HG03039 (cell line): Measurements from ENCODE around the gene S1PR3.

Experiments
- ATAC-seq: cut with Tn5 transposase; IDR thresholded peaks from one replicate; pipeline ENCODE4 v1.9.1; 2021; ENCODE audit warnings: mild to moderate bottlenecking, moderate library complexity; ENCODE audit not compliant: unreplicated experiment

Gene S1PR3

GRCh38 chr9:88968799-88969198 lies 22.5 kb upstream of the S1PR3 start:
- no peak for ATAC-seq

- ATAC-seq = no peak
These were observed 21.5 kb upstream of the S1PR3 start for GRCh38 chr9:88969646-88970373.

DNA sequence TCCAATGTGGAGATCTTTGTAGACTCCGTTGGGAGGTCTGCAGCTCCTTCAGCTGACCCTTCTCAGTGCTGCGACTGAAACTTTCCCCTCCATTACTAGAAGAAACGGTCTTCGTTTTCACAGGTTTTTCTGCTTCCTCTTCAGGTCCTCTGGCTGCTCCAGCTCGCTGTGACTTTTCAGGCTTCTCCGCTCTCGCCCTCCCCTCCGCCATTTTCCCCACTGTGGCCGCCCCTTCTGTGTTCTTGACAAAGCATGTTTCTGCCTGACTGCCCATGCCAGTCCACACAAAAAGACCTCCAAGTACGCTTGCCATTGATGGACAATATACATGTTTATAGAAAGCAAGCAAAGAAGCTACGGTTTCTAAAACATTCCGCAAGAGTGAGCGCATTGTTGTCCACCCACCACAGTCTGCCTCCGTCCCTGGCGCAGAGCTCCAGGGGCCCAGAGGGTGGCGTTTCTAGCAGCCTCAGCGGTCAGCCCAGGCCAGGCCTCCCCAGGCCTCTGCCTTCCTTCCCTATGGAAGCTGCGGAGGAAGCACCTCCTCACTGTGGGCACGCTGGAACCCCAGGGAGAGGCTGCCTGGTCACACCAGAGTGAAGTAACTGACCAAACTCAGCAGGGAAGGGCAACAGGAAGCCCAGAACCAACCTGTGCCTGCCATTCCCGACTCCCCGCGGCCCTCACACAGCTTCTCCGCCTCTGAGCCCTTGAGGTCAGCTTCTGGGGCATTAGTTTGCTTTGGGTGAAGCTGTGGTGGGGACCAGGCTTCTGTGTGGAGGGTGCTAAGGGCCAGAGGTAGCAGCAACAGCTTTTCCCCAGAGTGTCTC lies 19.9 kb upstream of the S1PR3 start:
- ATAC-seq = no peak

- no peak for ATAC-seq
These were observed 18.9 kb upstream of the S1PR3 start for GRCh38 chr9:88972401-88972800.

DNA sequence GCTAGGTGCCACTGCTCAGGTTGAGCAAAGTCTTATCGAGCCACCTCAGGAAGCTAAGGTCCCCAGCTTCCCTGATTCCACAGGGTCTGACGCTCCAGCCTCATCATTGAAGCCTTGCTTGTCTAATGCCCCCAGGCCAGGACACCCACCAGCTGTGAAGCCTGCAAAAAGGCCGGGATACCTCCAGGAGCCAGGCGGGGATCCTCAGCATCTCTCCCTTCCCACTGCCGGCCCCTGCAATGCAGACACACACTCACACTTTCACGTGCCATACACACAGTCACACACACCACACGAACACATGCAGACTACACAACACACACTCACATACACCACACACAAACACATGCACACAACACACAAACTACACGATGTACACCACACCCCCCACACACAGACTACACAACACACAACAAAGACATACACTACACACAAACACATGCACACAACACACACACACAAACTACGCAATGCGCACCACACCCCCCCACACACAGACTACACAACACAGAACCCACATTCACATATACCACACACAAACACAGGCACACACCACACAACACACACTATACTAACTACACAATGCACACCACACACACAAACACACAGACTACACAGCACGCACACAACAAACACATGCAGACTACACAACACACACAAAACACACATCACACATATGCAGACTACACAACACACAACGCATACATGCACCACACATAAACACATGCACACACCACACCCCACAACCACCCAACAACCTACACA lies 17.8 kb upstream of the S1PR3 start:
- ATAC-seq = no peak

- no peak for ATAC-seq
These were observed 16.6 kb upstream of the S1PR3 start for GRCh38 chr9:88974641-88975040.

DNA sequence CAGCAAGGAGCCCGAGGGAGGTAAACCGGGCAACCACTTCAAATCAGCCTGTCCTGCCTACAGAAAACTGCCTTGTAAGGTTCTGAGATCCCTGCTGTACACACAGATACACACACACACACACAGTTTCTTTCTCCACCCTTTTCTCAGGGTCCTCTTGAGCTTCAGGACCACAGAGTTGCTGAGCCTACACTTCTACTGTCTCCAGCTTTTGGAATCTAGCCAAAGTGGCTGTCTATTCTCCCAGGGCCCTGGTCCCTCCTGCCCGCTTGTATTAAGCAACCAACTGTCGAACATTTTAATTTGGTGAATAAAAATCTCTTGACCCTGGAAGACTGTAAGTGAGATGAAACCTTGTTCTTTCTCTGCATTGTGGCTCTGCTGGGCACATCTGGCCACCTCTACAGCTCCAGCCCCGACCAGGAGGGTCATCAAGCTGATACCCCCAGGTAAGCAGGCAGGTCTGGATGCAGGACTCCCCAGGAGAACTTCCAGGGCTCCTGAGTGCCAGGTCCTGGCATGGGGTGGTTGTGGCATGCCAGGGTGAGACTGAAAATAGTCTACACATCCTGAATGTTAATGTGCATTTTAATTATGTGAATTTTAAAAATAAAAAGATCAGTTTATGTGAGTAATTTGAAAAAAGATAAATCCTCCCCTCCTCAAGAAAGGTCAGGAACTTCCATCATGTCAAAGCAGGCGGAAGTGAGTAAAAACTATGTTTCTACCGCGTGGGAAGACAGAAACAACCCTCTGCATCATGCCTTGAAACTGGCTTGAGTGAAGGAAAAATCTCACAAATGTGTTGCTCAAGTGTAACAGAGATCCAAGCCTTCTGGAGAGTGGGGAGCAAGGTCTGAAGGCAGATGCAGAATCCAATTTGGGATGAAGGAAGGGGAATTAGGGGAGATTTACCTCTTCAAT lies 15.0 kb upstream of the S1PR3 start:
- ATAC-seq = no peak

GRCh38 chr9:88976890-88977257 lies 14.4 kb upstream of the S1PR3 start:
- no peak for ATAC-seq

GRCh38 chr9:88978034-88978433 lies 13.2 kb upstream of the S1PR3 start:
- ATAC-seq = no peak

- ATAC-seq = no peak
These were observed 12.2 kb upstream of the S1PR3 start for GRCh38 chr9:88979021-88979420.

- no peak for ATAC-seq
These were observed 11.5 kb upstream of the S1PR3 start for GRCh38 chr9:88979791-88980190.

DNA sequence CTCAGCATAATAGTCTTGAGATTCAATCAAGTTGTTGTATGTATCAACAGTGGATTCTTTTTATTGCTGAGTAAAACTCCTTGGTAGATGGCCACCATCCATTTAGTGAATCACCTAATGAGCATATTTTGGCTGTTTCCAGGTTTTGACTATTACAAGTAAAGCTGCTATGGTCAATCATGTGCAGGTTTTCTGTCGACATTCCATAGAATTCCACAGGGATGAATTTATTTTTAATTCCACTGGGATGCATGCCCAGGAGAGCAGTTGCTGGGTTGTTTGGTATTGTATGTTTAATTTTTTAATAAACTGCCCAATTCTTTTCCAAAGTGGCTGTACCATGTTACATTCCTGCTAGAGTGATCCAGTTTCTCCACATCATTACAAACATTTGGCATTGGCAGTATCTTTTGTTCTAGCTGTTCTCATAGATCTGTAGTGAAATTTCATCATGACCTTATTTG lies 10.5 kb upstream of the S1PR3 start:
- ATAC-seq = no peak

DNA sequence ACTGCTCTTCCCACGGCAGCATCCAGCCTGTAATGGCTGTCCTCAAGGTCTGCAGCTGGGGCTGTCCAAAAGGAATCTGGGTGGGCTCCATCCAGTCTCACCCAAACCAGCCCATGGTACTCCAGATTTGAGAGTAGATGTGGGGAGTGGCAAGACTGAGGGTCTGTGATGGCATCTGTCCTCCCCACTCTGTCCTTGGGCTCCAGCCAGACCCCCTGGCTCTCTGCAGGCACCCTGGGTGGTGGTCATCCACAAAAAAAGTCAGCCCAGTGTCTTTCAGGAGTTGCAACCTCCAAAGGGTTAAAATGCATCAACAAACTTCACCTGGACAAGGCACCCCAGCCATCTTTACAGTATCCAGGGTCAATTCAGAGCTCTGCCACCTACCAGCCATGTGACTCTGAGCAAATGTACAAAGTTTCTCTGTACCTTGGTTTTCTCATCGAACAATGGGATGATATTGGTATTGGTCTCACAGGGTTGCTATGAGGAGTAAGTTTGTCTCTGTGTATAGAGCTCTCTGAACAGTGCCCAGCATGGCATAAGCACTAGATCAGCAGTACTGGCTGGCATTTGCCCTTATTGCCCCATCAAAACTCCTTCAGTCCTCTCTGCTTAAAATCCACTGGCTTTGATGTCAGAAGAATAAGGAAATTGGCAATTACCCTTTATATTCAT lies 7.3 kb upstream of the S1PR3 start:
- ATAC-seq = no peak

DNA sequence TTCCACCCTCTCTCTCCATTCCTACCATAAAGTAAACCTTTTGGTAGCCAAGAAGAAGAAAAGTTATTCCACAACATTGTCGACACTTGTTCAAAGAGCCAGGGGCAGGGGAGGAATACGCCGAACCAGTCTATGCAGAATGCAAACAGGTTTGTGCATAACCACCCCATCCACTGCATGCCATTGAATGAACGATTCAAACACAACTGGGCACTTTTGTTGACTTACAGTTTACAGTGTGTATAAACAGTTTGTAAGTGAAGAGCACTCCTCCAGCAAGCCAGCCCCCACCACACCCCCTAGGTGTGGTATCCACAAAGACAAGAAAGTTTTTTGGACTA lies 6.8 kb upstream of the S1PR3 start:
- no peak for ATAC-seq

- no peak for ATAC-seq
These were observed 5.7 kb upstream of the S1PR3 start for GRCh38 chr9:88985616-88986015.

DNA sequence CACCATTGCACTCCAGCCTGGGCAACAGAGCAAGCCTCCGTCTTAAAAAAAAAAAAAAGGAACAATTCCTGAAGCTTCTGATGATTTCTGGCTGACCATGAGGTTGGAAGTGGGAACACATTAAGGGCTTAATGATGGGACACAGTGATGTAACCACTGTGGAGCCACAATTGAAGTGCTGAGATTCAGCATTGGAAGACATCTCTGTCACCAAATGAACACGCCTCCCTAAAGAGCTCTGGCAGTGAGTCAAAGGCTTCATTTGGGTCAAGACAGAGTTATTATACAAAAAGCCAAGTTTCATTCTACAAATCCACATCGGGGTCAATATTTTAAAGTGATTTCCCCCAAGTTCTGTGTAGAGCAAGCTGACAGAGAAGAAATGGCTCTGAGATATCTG lies 4.5 kb upstream of the S1PR3 start:
- ATAC-seq = no peak

DNA sequence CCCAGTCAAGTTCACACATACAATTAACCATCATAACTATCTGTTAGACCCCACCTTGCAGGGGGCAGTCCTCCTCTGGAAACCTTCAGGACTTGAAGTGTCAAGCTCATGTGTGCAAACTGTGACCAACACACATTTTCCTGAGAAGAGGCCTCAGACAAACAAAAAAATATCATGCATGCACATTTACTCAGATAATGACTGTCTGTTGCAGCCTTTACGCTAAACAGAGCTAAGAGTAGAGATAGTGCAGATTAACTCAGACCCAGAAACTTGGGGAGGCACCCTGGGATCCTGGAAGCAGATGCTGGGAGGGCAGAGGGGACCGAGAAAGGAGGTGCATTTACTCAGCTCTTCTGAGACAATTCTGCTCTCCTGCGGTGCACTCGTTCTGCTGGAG lies 3.6 kb upstream of the S1PR3 start:
- ATAC-seq = no peak

GRCh38 chr9:88988796-88989641 lies 2.2 kb upstream of the S1PR3 start:
- no peak for ATAC-seq

DNA sequence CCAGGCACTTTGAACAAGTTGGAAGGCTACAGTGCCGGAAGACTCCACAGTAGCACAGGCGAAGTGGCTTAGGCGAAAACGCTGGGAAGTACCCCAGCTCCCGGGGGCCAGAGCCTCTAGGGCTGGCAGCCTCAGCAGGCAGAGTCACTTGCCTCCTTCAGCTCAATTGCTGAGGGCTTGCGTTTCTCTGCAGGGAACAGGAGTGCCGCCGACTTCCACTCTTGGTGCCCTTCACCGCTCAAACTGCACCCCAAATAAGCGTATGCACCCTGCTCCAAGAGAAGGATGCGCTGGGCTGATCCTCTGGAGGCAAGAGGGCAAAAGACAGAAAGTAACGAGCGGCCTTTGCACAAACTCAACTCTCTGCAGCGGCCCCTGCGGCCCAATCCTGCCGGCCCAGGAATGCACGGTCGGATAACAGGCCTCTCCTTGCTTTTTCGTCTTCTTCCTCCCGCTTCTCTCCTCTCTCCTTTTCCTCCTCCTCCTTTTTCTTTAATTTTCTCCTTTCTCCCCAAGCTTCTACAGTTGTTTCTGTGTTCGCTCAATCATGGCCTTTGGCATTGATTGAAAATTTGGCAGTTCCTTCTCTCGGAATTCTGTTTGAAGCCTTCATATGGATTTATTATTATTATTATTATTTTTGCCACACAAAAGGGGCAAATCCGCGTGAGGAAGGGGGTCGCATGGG lies 1.1 kb upstream of the S1PR3 start:
- no peak for ATAC-seq
